GM18505 (cell line): ENCODE measurements around the gene SLC25A10.

ENCODE experiments used
- ATAC-seq: cut with Tn5 transposase; IDR thresholded peaks from one replicate; pipeline ENCODE4 v1.9.1; 2021; ENCODE audit not compliant: unreplicated experiment
- POLR2A ChIP-seq: IDR thresholded peaks from 4 replicates; pipeline ENCODE4 v1.6.1; 2011; ENCODE audit warnings: borderline replicate concordance; ENCODE audit not compliant: insufficient read depth, insufficient read length; ENCODE audit errors: extremely low read depth

SLC25A10 gene

DNA sequence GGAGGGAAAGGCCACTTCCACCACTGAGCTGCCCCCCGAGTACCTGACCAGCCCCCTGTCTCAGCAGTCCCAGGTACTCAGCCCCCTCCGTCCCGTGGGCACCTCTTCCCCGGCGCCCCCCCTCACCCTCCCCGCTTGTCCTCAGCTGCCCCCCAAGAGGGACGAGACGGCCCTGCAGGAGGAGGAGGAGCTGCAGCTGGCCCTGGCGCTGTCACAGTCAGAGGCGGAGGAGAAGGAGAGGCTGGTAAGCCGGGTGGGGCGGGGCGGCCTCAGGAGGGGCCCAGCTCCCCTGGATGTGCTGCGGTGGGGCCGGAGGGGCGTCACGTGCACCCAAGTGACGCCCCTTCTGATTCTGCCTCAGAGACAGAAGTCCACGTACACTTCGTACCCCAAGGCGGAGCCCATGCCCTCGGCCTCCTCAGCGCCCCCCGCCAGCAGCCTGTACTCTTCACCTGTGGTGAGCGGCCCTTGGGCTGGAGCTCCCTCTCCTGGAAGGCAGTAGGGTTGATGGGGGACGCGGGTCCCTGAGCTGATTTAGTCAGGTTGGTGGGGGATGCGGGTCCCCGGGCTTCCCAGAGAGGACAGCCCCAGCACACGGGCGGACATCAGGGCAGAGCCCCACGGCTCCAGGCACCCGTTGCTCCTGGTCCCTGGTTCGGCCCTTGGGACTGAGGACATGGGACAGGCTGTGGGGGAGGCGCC is 18.4 kb upstream of the SLC25A10 start:
- no peak for ATAC-seq
- TF ChIP-seq POLR2A, result no peak

DNA sequence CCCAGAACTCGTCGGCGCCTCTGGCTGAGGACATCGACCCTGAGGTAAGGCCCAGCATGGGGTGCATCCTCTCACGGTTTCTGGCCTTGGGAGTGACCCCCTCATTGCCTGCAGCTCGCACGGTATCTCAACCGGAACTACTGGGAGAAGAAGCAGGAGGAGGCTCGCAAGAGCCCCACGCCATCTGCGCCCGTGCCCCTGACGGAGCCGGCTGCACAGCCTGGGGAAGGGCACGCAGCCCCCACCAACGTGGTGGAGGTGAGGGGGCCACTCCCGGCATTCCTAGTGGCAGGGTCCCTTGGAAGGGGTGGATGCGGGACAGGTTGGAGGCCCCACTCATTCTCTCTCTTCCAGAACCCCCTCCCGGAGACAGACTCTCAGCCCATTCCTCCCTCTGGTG is 17.3 kb upstream of the SLC25A10 start:
- no peak for ATAC-seq
- TF ChIP-seq POLR2A, result no peak

DNA sequence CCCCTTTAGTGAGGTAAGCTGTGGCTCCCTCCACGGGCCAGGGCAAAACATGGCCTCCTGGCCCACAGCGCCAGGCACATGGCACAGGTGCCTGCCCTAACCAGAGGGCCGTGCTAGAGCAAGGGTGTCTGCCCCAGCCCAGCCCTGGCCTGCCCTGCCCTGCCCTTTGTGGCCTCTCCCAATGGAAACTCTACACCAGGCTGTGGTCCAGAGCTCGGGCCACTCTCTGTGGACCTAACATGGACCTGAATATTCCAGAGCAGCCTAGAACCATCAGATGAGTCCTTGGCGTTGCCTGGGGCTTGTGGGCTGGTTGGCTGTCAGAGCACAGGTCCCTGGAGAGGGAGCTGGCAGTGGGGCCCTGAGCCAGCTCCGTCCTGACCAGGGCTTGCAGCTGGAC is 16.9 kb upstream of the SLC25A10 start:
- no peak for TF ChIP-seq POLR2A
- ATAC-seq, result no peak

DNA sequence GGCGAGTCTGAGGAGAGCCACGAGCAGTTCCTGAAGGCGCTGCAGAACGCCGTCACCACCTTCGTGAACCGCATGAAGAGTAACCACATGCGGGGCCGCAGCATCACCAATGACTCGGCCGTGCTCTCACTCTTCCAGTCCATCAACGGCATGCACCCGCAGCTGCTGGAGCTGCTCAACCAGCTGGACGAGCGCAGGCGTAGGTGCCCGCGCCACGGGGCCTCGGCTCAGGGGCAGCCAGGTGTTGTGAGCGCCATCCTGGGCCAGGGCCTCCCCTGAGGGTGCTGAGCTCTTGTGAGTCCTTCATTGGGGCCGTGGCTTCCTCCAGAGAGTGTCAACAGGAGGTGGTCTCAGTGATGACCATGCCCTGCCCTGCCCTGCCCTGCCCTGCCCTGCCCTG is 16.3 kb upstream of the SLC25A10 start:
- TF ChIP-seq POLR2A, result peak; percentile 6
- ATAC-seq, result no peak

DNA sequence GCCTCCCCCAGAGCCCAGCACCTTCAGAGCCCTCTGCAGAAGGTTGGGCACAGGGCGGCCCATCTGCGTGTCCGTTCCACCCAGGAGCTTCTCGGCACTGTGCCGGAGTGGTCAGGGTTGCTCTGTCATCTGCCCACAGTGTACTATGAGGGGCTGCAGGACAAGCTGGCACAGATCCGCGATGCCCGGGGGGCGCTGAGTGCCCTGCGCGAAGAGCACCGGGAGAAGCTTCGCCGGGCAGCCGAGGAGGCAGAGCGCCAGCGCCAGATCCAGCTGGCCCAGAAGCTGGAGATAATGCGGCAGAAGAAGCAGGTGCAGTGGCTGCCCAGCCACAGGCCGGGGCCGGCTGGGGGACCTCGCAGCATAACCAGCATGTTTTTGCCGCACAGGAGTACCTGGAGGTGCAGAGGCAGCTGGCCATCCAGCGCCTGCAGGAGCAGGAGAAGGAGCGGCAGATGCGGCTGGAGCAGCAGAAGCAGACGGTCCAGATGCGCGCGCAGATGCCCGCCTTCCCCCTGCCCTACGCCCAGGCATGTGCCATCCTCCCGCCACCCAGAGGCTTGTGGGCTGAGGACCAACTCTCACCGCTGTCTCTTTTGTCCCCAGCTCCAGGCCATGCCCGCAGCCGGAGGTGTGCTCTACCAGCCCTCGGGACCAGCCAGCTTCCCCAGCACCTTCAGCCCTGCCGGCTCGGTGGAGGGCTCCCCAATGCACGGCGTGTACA is 15.7 kb upstream of the SLC25A10 start:
- ATAC-seq, result no peak
- TF ChIP-seq POLR2A, result peak; percentile 11

DNA sequence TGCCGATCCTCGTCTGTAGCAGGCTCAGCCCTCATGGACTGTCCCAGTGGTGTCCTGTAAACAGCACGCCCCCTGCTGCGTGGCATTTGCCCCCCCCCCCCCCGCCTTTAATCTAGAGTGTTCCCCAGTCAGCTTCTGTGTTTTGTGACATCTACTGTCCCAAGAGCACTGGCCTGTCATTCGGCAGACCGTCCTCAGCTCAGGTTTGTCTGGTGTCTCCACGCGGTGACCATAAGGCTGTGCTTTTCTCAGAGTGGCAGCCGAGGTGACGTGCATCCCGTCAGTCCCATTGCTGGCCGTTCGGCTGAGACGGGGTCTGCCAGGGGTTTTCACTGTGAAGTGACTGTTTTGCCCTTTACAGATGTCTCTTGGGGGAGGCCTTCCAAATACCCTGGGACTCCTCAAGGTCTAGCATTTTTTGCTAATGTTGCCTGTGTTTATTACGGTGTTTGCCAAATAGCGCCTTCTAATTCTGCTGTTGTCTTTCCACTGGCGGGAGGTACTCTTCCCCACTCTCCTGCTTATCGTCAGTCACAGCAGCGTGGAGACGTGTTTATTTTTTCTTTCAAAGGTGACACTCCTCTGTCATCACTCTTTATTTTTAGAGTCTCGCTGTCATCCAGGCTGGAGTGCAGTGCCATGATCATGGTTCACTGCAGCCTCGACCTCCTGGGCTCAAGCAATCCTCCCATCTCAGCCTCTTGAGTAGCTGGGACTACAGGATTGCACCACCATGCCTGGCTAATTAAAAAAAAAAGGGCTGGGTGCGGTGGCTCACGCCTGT is 14.6 kb upstream of the SLC25A10 start:
- no peak for TF ChIP-seq POLR2A
- ATAC-seq, result no peak

DNA sequence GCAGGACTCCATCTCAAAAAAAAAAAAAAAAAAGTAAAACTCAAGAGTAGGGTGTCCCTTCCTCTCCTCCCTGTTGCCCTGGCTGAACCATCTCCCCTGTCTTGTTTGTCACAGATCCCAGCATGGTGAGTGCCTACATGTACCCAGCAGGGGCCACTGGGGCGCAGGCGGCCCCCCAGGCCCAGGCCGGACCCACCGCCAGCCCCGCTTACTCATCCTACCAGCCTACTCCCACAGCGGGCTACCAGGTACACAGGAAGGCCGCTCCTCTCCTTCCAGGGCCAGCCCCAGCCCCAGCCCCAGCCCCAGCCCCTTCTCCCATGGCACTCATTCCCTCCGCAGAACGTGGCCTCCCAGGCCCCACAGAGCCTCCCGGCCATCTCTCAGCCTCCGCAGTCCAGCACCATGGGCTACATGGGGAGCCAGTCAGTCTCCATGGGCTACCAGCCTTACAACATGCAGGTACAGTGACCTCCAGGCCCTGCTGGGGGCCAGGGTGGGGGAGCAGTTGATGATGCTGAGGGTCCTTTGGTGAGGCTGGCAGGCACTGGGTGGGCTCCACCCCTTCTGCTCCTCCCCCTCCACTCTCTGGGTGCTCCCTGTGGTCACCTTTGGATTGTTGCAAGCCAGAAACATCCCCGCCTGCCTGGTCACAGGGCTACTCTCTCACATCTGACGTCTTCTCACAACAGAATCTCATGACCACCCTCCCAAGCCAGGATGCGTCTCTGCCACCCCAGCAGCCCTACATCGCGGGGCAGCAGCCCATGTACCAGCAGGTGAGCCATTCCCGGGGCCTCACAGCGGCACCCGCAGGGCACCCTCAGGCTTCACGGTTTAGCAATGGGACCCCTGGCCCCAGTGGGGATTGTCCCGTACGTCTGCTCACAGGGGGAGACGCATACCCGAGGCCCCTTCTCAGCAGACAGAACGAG is 11.5 kb upstream of the SLC25A10 start:
- no peak for ATAC-seq
- peak; percentile 8 for TF ChIP-seq POLR2A

DNA sequence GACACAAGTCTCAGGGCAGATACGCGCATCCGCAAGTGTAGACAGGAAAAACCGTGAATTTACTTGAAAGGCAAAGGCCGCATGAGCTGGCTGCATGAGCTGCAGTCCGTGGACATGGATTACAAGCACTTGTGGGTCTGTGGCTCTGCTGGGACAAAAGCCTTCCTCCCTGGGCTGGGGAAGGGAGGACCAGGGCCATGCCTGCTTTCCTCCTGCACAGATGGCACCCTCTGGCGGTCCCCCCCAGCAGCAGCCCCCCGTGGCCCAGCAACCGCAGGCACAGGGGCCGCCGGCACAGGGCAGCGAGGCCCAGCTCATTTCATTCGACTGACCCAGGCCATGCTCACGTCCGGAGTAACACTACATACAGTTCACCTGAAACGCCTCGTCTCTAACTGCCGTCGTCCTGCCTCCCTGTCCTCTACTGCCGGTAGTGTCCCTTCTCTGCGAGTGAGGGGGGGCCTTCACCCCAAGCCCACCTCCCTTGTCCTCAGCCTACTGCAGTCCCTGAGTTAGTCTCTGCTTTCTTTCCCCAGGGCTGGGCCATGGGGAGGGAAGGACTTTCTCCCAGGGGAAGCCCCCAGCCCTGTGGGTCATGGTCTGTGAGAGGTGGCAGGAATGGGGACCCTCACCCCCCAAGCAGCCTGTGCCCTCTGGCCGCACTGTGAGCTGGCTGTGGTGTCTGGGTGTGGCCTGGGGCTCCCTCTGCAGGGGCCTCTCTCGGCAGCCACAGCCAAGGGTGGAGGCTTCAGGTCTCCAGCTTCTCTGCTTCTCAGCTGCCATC is 10.6 kb upstream of the SLC25A10 start:
- ATAC-seq, result no peak
- no peak for TF ChIP-seq POLR2A

DNA sequence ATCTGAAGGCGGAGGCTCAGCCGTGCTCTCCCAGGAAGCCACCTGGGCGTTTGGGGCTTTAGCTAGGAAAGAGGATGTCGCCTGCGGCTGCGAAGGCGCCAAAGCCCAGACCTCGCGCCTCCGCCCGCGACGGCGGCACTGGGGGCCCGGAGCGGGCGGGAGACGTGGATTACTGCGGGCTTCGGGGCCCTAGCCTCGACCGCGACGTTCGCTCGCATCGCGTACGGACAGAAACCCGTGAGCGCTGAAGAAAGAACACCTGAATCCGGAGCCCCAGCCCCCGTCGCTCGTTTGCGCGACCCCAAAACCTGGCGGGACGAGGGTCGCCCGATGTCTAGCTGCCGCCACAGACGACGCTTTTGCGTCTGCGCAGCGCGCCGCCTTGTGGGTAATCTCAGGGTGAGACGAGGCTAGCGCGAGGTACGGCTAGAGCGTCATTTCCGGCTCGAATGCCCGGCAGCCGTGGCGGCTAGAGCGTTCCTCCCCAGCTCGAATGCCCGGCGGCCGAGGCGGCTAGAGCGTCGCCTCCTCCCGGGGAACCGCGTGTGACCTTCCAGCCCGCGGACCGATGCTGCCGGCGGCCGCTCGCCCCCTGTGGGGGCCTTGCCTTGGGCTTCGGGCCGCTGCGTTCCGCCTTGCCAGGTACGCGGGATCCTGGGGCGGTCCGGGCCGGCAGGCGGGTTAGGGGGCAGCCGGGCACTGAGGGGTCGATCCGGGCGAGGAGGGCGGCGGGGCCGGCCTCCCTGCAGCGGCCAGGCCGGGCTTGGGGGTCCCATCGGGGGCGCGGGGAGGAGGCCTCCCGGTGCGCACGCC is 8.9 kb upstream of the SLC25A10 start, which contains the start of gene MRPL12:
Gene MRPL12, plus strand, starts transcription at position 434 of the 813 bp plus-strand sequence. Its CDS starts 135 bp downstream, at position 569.
- TF ChIP-seq POLR2A, result peak; percentile 96
- ATAC-seq, result peak; percentile 83

DNA sequence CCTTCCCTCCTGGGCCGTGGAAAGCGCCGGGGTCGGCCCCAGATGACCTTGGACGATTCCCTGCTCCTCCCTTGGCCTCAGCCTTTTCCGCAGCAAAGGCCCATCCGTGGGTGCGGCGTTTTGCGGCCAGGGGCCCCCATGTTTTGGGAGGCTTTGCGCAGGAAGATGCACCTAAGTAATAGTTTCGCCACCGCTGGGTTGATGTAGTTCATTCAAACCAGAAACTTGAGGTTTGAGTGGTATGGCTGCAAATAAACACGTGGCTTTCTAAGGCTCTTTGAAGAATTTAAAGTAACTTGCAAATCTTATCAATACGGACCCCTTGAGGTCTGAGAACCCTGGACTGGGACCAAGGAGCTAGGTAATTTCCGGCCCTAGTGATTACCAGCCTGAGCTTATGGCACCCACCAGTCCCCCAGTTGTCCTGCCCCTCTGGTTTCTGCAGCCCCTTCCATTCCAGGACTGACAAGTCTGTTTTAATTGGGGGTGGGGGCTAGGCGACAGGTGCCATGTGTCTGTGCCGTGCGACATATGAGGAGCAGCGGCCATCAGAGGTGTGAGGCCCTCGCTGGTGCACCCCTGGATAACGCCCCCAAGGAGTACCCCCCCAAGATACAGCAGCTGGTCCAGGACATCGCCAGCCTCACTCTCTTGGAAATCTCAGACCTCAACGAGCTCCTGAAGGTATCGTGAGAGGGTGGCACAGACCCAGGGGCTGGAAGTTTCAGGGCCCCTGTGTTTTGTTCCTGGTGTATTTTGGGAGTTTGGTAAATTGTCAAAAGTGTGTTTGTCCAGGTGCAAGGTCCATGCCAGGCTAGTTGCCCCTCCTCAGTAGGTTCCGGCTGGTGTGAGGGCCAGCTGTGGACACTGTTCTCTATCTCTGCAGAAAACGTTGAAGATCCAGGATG is 8.1 kb upstream of the SLC25A10 start:
- TF ChIP-seq POLR2A, result no peak
- no peak for ATAC-seq

DNA sequence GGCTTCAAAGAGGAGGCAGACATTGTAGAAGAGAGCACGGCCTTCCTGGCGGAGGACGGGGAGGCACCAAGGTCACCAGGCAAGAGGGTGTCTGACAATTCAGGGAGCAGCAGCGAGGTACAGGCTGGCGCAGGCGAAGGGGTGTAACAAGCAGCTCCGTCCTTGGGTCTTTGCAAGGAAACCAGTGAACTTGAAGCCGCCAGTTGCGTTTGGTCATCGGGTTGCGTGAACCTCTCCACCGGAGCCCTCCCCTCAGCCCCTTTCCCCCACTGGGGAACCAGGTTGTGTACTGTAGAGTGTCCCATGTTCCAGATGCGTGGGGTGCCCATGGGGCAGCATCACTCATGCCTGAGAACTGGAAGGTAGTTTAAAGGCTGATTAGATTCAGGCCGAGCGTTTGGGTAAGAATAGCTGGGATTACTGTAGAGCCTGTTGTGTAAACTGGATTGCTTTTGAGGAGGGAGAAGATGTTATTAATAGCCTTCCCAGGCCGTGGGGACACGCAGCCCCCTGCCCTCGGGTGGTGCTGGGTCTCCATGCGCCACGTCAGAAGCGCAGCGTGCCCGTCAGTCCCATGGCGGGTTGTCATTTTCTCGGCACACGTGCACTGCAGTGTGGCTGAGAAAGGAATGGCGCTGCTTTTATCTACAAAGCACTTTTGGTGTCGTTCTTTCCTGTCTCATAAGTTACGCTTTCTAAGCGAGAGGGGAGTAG is 6.4 kb upstream of the SLC25A10 start:
- no peak for ATAC-seq
- TF ChIP-seq POLR2A, result no peak
